Suppressor macrophage treated with lipopolysaccharide for 4 hours (primary cell): ENCODE data around the gene ZKSCAN7.
"Not testable (repeated sequence)": the region's sequence is repeated elsewhere in the genome, so short reads cannot be mapped to it uniquely, and the experiment has no call there.

Source experiments
- DNase-seq: peaks from one replicate; pipeline ENCODE4 v3.0.0-alpha.2; 2020

ZKSCAN7 gene

GRCh38 chr3:44554626-44555592, at the start of gene ZKSCAN7:
ZKSCAN7 (plus strand) TSS chr3:44555193; CDS start chr3:44557048, 1,855 bp downstream.
- peak; percentile 54 for DNase-seq

GRCh38 chr3:44506556-44506955, 48.4 kb upstream of the ZKSCAN7 start:
- no peak for DNase-seq

- no peak for DNase-seq
Measured at GRCh38 chr3:44506961-44507360, 48.0 kb upstream of the ZKSCAN7 start.

- DNase-seq: peak; percentile 2
Measured at GRCh38 chr3:44509393-44509921, 45.5 kb upstream of the ZKSCAN7 start.

- peak; percentile 17 for DNase-seq
Measured at GRCh38 chr3:44510000-44510368, 45.0 kb upstream of the ZKSCAN7 start.

GRCh38 chr3:44511238-44511566, 43.8 kb upstream of the ZKSCAN7 start:
- DNase-seq: no peak

- no peak for DNase-seq
Measured at GRCh38 chr3:44513513-44513912, 41.5 kb upstream of the ZKSCAN7 start.

GRCh38 chr3:44516230-44516629, 38.8 kb upstream of the ZKSCAN7 start:
- DNase-seq: peak; percentile 64

- DNase-seq: no peak
Measured at GRCh38 chr3:44518782-44519156, 36.2 kb upstream of the ZKSCAN7 start.

- no peak for DNase-seq
Measured at GRCh38 chr3:44521721-44522120, 33.3 kb upstream of the ZKSCAN7 start.

- DNase-seq: no peak
Measured at GRCh38 chr3:44522494-44522933, 32.5 kb upstream of the ZKSCAN7 start.

GRCh38 chr3:44525060-44525459, 29.9 kb upstream of the ZKSCAN7 start:
- DNase-seq: no peak

- DNase-seq: peak; percentile 30
Measured at GRCh38 chr3:44529927-44530326, 25.1 kb upstream of the ZKSCAN7 start.

- no peak for DNase-seq
Measured at GRCh38 chr3:44530911-44531310, 24.1 kb upstream of the ZKSCAN7 start.

- not testable (repeated sequence) for DNase-seq
Measured at GRCh38 chr3:44534659-44535058, 20.3 kb upstream of the ZKSCAN7 start.

- no peak for DNase-seq
Measured at GRCh38 chr3:44535364-44535763, 19.6 kb upstream of the ZKSCAN7 start.

- not testable (repeated sequence) for DNase-seq
Measured at GRCh38 chr3:44544811-44545210, 10.2 kb upstream of the ZKSCAN7 start.

- no peak for DNase-seq
Measured at GRCh38 chr3:44555723-44556122, 730 bp downstream of the ZKSCAN7 start.

- no peak for DNase-seq
Measured at GRCh38 chr3:44557074-44557473, 2.1 kb downstream of the ZKSCAN7 start.

- no peak for DNase-seq
Measured at GRCh38 chr3:44561076-44561475, 6.1 kb downstream of the ZKSCAN7 start.

- no peak for DNase-seq
Measured at GRCh38 chr3:44562147-44562546, 7.2 kb downstream of the ZKSCAN7 start.

- DNase-seq: no peak
Measured at GRCh38 chr3:44568561-44568960, 13.6 kb downstream of the ZKSCAN7 start.

GRCh38 chr3:44571024-44571423, 16.0 kb downstream of the ZKSCAN7 start:
- no peak for DNase-seq

GRCh38 chr3:44576613-44577012, 21.6 kb downstream of the ZKSCAN7 start:
- no peak for DNase-seq
